A673 (cell line): ENCODE results near the gene CLDN20. TPM values are rescaled to one million over a fixed set of nuclear protein-coding genes. Genes with fewer than 3 reads are reported as not detected.

Experiments used
- BruUV-seq: library from RNA; stranded (reverse); fragments of 400-500 nt; replicated peaks from 2 replicates; lab custom pipeline; 2021; lab: Mats Ljungman, UMichigan
- CTCF ChIA-PET: fragments of 300-600 bp; sonication (Branson Sonifier 250); formaldehyde crosslinking; loops from one replicate; lab custom pipeline; 2022; ENCODE audit warnings: antibody characterized with exemption; lab: Charles Lee
- POLR2A ChIA-PET: fragments of 300-600 bp; sonication (Branson Sonifier 250); formaldehyde crosslinking; loops from one replicate; lab custom pipeline; 2022; ENCODE audit warnings: antibody characterized with exemption; ENCODE audit not compliant: low non-redundant PET; lab: Charles Lee
- DNase-seq: peaks from one replicate; pipeline ENCODE4 v3.0.0-alpha.2; 2015; ENCODE audit warnings: low spot score
- H3K27ac ChIP-seq: fragments of 200-600 bp; sonication (generic); 2 replicates; pipeline ENCODE4 v1.5.1; 2016; ENCODE audit warnings: mixed run types, low read depth, mild to moderate bottlenecking, mixed read lengths, antibody characterized with exemption, low read length; ENCODE audit not compliant: poor library complexity, severe bottlenecking
- H3K27me3 ChIP-seq: fragments of 200-600 bp; sonication (generic); replicated peaks from 2 replicates; pipeline ENCODE4 v1.6.1; 2017; ENCODE audit warnings: mixed run types, low read depth, mild to moderate bottlenecking, mixed read lengths, antibody characterized with exemption, low read length; ENCODE audit not compliant: insufficient read depth, poor library complexity
- H3K36me3 ChIP-seq: fragments of 200-600 bp; sonication (generic); 2 replicates; pipeline ENCODE4 v1.6.1; 2016; ENCODE audit warnings: mixed run types, mild to moderate bottlenecking, mixed read lengths, antibody characterized with exemption, low read length; ENCODE audit not compliant: insufficient read depth, poor library complexity, severe bottlenecking
- H3K4me1 ChIP-seq: fragments of 200-600 bp; sonication (generic); 2 replicates; pipeline ENCODE4 v1.6.1; 2017; ENCODE audit warnings: mixed run types, mild to moderate bottlenecking, mixed read lengths, antibody characterized with exemption, low read length; ENCODE audit not compliant: insufficient read depth, poor library complexity, severe bottlenecking
- H3K4me3 ChIP-seq: fragments of 200-600 bp; sonication (generic); 2 replicates; pipeline ENCODE4 v1.5.1; 2016; ENCODE audit warnings: low read depth, mixed run types, mild to moderate bottlenecking, mixed read lengths, low read length; ENCODE audit not compliant: poor library complexity, severe bottlenecking
- H3K9me3 ChIP-seq: fragments of 200-600 bp; sonication (generic); 2 replicates; pipeline ENCODE4 v1.6.1; 2016; ENCODE audit warnings: mixed run types, low read depth, mild to moderate bottlenecking, mixed read lengths, antibody characterized with exemption, low read length; ENCODE audit not compliant: poor library complexity, severe bottlenecking
- CTCF ChIP-seq: fragments of 300-800, 200-600 bp; sonication (generic); conservative IDR thresholded peaks from 2 replicates; pipeline ENCODE4 v1.5.1; 2017; ENCODE audit warnings: low read depth, mild to moderate bottlenecking, antibody characterized with exemption, low read length, moderate library complexity, mixed read lengths
- EZH2 ChIP-seq: fragments of 200-600 bp; sonication (generic); IDR thresholded peaks from 2 replicates; pipeline ENCODE4 v1.6.1; 2017; ENCODE audit warnings: borderline replicate concordance, low read depth, mild to moderate bottlenecking, mixed read lengths, antibody characterized with exemption, low read length; ENCODE audit not compliant: poor library complexity, severe bottlenecking
- intact Hi-C: fragments of 100-400 bp; cut with micrococcal nuclease; formaldehyde crosslinking; loops from one replicate; pipeline ENCODE4 v1.10.0; 2022; ENCODE audit not compliant: unreplicated experiment
- total RNA-seq: library from RNA; stranded (reverse); gene quantifications from 2 replicates; pipeline ENCODE4 v1.2.3, GENCODE V29; 2021

CLDN20 gene
- total RNA-seq, 1 experiment from 2014 or later = not detected

GRCh38 chr6:155264693-155265320, 994 bp downstream of the CLDN20 start:
- POLR2A ChIA-PET = no interaction called here
- no peaks in the 10 kb centered on the region for H3K27me3 ChIP-seq
- intact Hi-C loops = no loop called here
- peaks cover 8% of the 10 kb centered on the region for H3K36me3 ChIP-seq
- CTCF ChIA-PET = no interaction called here
- peak; percentile 28 for DNase-seq
- TF ChIP-seq CTCF = no peak
- no peak for TF ChIP-seq EZH2
- no peak overlapping the region for H3K27ac ChIP-seq
- no peaks in the 10 kb centered on the region for H3K9me3 ChIP-seq
- H3K4me3 ChIP-seq = no peak overlapping the region
- H3K4me1 ChIP-seq = peaks cover 11% of the 10 kb centered on the region
- no TSS peak for BruUV-seq

- H3K27me3 ChIP-seq = no peaks in the 10 kb centered on the region
- H3K4me3 ChIP-seq = no peak overlapping the region
- TF ChIP-seq EZH2 = no peak
- no peak for TF ChIP-seq CTCF
- no peaks in the 10 kb centered on the region for H3K9me3 ChIP-seq
- ChIA-PET POLR2A (no interaction called here), CTCF (no interaction called here)
- intact Hi-C loops = no loop called here
- H3K4me1 ChIP-seq = peaks cover 7% of the 10 kb centered on the region
- peaks cover 8% of the 10 kb centered on the region for H3K36me3 ChIP-seq
- no peak for DNase-seq
- BruUV-seq = no TSS peak
- no peak overlapping the region for H3K27ac ChIP-seq
Observed at GRCh38 chr6:155265843-155266535, 2.2 kb downstream of the CLDN20 start.

GRCh38 chr6:155267411-155267810, 3.6 kb downstream of the CLDN20 start:
- Histone ChIP-seq H3K9me3 (no peaks in the 10 kb centered on the region), H3K4me1 (peaks cover 6% of the 10 kb centered on the region), H3K36me3 (peaks cover 10% of the 10 kb centered on the region), H3K4me3 (no peak overlapping the region), H3K27me3 (no peaks in the 10 kb centered on the region), H3K27ac (no peak overlapping the region)
- POLR2A ChIA-PET = no interaction called here
- intact Hi-C loops = no loop called here
- CTCF ChIA-PET = no interaction called here
- no TSS peak for BruUV-seq
- TF ChIP-seq CTCF (no peak), EZH2 (no peak)
- DNase-seq = no peak
